Transverse colon (tissue), 4 donors: ENCODE results near the gene YLPM1. TPM values are rescaled to one million over a fixed set of nuclear protein-coding genes. Genes with fewer than 3 reads are reported as not detected.

ENCODE experiments used
- DNase-seq: peaks from one replicate; pipeline ENCODE4 v3.0.0-alpha.2; 2019
- H3K27ac ChIP-seq, 4 donors: fragments of 200-600 bp; sonication (generic); 2 replicates each; pipeline ENCODE4 v1.5.1; 2016 to 2018; ENCODE audit warnings: inconsistent platforms in 4 of 4
- H3K27me3 ChIP-seq: fragments of 200-600 bp; sonication (generic); 2 replicates; pipeline ENCODE4 v1.5.1; 2017; ENCODE audit warnings: inconsistent platforms
- H3K36me3 ChIP-seq, 4 donors: fragments of 200-600 bp; sonication (generic); 2 replicates each; pipeline ENCODE4 v1.5.1; 2017 to 2019; ENCODE audit warnings: inconsistent platforms in 4 of 4
- H3K4me1 ChIP-seq, 4 donors: fragments of 200-600 bp; sonication (generic); 2 replicates each; pipeline ENCODE4 v1.5.1; 2017 to 2020; ENCODE audit warnings: inconsistent platforms in 4 of 4
- H3K4me3 ChIP-seq, 4 donors: fragments of 200-600 bp; sonication (generic); 1 replicate in 1 of 4; 2 replicates in 3 of 4; pipeline versions ENCODE4 v1.5.1 to v1.6.1; 2017 to 2019; ENCODE audit warnings: inconsistent platforms in 4 of 4
- H3K9me3 ChIP-seq, 2 donors: fragments of 200-600 bp; sonication (generic); 2 replicates each; pipeline ENCODE4 v1.5.1; 2017 to 2019; ENCODE audit warnings: inconsistent platforms in 2 of 2
- EP300 ChIP-seq: sonication (generic); formaldehyde crosslinking; IDR thresholded peaks from one replicate; pipeline ENCODE4 v1.6.1; 2017; ENCODE audit warnings: antibody characterized with exemption, low read depth
- POLR2A ChIP-seq: fragments of 450-650 bp; IDR thresholded peaks from one replicate; pipeline ENCODE4 v1.6.1; 2016; ENCODE audit warnings: antibody characterized with exemption, mild to moderate bottlenecking, moderate library complexity
- POLR2AphosphoS5 ChIP-seq, 3 donors: sonication (generic); formaldehyde crosslinking; IDR thresholded peaks; one replicate each; pipeline ENCODE4 v1.6.1; 2016; ENCODE audit warnings: antibody characterized with exemption in 3 of 3
- WGBS, 2 donors: methylation state at CpG; one replicate each; pipeline ENCODE4 v1.1.5; 2018; ENCODE audit warnings: low coverage in 1 of 2; 5-methylcytosine and 5-hydroxymethylcytosine counted together
- in situ Hi-C, 4 donors: fragments of 200-750 bp; cut with MboI; loops; one replicate each; pipeline versions ENCODE4 v1.15.0 to v1.15.1; 2017; ENCODE audit warnings: low sequenced_read_pairs in 3 of 4, low pct_ligation_motif_present in 1 of 4, low pct_unique_long_range_greater_than_20kb in 1 of 4
- intact Hi-C: fragments of 100-400 bp; cut with DNase I; formaldehyde crosslinking; loops from one replicate; pipeline ENCODE4 v1.15.1; 2023; ENCODE audit warnings: low total_unique reads
- total RNA-seq, 4 donors: library from RNA; depleted of rRNA; stranded (reverse); fragments of >200 nt; gene quantifications; one replicate each; pipeline ENCODE4 v1.1.0, GENCODE V29; 2016
- TF ChIP-seq, protein P1 (sequence below), 5 experiments: fragments of 200-600 bp in 3 of 5; fragments of 450-650 bp in 2 of 5; sonication (generic) in 3 of 5; IDR thresholded peaks; 1 replicate in 2 of 5; 2 replicates in 3 of 5; pipeline ENCODE4 v1.5.1; 2016 to 2017; ENCODE audit warnings: antibody characterized with exemption in 5 of 5, inconsistent platforms in 3 of 5, mild to moderate bottlenecking in 2 of 5, moderate library complexity in 1 of 5

YLPM1 gene
- total RNA-seq, 4 donors from 2014 or later, result 26.1 to 62.4 (median 35.0) TPM

DNA sequence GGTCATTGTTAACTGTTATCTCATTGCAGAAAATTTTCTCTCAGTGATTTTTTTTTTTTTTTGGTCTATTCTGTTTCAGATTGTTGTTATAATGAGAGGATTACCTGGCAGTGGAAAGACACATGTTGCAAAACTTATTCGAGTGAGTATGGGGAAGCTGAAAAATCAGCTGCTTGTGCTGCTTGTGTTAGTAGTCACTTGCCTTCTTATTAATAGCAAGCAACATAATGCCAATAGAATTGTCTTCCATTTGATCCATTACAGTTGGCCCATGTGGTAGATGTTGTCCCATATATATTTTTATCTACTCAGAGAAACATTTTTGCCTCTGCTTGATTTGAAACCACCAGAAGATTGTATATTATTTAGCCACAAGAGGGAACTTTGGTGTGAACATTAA is 53.0 kb downstream of the YLPM1 start:
- DNase-seq, result no peak
- intact Hi-C loops, result no loop called here
- WGBS, 2 donors, result 88 to 100% methylated on average over 1 of the region's 1 CpG
- TF ChIP-seq, protein P1, sequence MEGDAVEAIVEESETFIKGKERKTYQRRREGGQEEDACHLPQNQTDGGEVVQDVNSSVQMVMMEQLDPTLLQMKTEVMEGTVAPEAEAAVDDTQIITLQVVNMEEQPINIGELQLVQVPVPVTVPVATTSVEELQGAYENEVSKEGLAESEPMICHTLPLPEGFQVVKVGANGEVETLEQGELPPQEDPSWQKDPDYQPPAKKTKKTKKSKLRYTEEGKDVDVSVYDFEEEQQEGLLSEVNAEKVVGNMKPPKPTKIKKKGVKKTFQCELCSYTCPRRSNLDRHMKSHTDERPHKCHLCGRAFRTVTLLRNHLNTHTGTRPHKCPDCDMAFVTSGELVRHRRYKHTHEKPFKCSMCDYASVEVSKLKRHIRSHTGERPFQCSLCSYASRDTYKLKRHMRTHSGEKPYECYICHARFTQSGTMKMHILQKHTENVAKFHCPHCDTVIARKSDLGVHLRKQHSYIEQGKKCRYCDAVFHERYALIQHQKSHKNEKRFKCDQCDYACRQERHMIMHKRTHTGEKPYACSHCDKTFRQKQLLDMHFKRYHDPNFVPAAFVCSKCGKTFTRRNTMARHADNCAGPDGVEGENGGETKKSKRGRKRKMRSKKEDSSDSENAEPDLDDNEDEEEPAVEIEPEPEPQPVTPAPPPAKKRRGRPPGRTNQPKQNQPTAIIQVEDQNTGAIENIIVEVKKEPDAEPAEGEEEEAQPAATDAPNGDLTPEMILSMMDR (IDR thresholded peaks at IDR 0.05), result no peak
- TF ChIP-seq EP300 (no peak), POLR2A (no peak), POLR2AphosphoS5 (IDR thresholded peaks at IDR 0.05) (no peak)
- no peaks in the 10 kb centered on the region for H3K9me3 ChIP-seq
- no peak overlapping the region for H3K4me3 ChIP-seq
- H3K4me1 ChIP-seq, result no peaks in the 10 kb centered on the region
- in situ Hi-C loops, result no loop called here
- H3K27ac ChIP-seq, result no peak overlapping the region
- no peaks in the 10 kb centered on the region for H3K27me3 ChIP-seq
- peaks cover 0 to 82% (median 35%) of the 10 kb centered on the region in 4 donors for H3K36me3 ChIP-seq

DNA sequence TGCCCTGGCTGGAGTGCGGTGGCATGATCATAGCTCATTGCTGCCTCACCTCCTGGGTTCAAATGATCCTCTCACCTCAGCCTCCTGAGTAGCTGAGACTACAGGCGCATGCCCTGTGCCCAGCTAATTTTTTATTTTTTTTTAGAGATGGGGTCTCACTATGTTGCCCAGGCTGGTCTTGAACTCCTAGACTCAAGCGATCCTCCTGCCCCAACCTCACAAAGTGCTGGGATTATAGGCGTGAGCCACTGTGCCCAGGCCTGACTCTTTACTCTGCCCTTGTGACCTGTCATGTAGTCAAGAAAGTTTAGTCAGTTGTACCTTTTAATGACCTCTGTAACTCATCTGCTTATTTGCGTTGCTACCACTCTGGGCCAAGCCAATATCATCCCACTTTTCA is 57.2 kb downstream of the YLPM1 start:
- in situ Hi-C loops, result no loop called here
- no peak overlapping the region for H3K27ac ChIP-seq
- intact Hi-C loops, result loop anchor here (10.0 kb wide), 1 partner anchor 765 kb away; no protein-coding TSS in a partner anchor
- peaks cover 0 to 60% (median 26%) of the 10 kb centered on the region in 4 donors for H3K36me3 ChIP-seq
- no peak for TF ChIP-seq EP300
- TF ChIP-seq POLR2A, result no peak
- TF ChIP-seq POLR2AphosphoS5 (IDR thresholded peaks at IDR 0.05), result no peak
- TF ChIP-seq, protein P1 (IDR thresholded peaks at IDR 0.05), result no peak
- 92 to 95% methylated on average over 4 to 5 of the region's 5 CpGs for whole genome bisulfite sequencing, 2 donors
- DNase-seq, result no peak
- no peak overlapping the region for H3K4me3 ChIP-seq
- no peaks in the 10 kb centered on the region for H3K9me3 ChIP-seq
- H3K27me3 ChIP-seq, result no peaks in the 10 kb centered on the region
- H3K4me1 ChIP-seq, result no peaks in the 10 kb centered on the region

DNA sequence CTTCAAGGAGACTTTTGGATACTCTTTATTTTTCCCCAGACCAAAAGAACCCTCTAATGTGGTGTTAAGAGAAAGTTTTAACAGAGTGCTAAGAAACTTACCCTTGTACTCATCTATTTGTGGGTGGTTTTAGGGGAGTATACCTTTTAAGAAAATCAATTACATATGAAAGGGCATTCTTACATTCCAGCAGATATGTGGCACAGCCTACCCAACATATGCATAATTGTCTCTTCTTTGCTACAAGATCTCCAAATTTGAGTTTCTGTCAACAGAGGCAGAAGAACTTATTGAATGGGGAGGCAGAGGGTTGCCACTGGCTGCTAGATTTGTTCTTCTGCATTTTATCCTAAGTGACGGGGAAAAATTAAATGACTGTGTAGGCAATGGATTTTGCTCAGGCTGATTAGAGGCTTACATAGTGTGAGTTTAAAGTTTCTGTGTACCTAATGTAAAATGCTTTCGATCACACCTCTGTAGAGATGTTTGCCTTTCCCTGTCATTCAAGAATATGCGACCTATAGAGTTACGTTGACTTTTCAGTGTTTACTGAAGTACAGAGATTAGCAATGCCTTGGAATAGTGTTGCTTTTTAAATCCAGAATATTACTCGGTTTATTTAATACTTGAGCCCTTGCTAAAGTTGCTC is 58.3 kb downstream of the YLPM1 start:
- TF ChIP-seq, protein P1 (IDR thresholded peaks at IDR 0.05), result no peak
- no peak for TF ChIP-seq EP300
- no peak for TF ChIP-seq POLR2AphosphoS5 (IDR thresholded peaks at IDR 0.05)
- no peak for TF ChIP-seq POLR2A
- peaks cover 0 to 58% (median 23%) of the 10 kb centered on the region in 4 donors for H3K36me3 ChIP-seq
- no peak overlapping the region for H3K27ac ChIP-seq

DNA sequence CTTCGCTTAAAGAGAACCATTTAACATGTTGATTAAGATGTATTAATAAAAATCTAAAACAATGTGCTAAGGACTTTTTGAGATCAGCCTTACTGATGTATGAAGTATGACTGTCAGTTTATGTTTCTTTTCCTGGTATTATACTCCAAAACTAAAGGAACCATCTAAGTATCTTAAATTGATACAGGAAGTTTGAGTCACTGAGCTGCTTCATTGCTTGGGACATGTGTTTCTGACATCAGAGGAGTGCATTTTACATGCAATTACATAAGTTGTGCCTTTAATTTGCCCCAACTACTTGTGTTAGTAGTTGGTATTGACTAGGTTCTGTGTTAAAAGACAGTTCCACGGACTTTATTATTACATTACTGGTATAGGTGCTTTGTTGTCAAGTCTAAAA is 61.9 kb downstream of the YLPM1 start:
- H3K9me3 ChIP-seq, result no peaks in the 10 kb centered on the region
- H3K4me1 ChIP-seq, result no peaks in the 10 kb centered on the region
- WGBS, 2 donors, result 79 to 92% methylated on average over 2 of the region's 2 CpGs
- peaks cover 0 to 31% (median 16%) of the 10 kb centered on the region in 4 donors for H3K36me3 ChIP-seq
- H3K4me3 ChIP-seq, result no peak overlapping the region
- intact Hi-C loops (loop anchor here (10.0 kb wide), 1 partner anchor 770 kb away; no protein-coding TSS in a partner anchor), in situ Hi-C loops (no loop called here)
- no peak for TF ChIP-seq POLR2A
- TF ChIP-seq EP300, result no peak
- no peak for TF ChIP-seq POLR2AphosphoS5 (IDR thresholded peaks at IDR 0.05)
- TF ChIP-seq, protein P1 (IDR thresholded peaks at IDR 0.05), result no peak
- DNase-seq, result no peak
- H3K27me3 ChIP-seq, result no peaks in the 10 kb centered on the region
- no peak overlapping the region for H3K27ac ChIP-seq

More for the DNA sequence above, 58.3 kb downstream of the YLPM1 start:
- no peak overlapping the region for H3K4me3 ChIP-seq
- intact Hi-C loops, result loop anchor here (10.0 kb wide), 1 partner anchor 767 kb away; no protein-coding TSS in a partner anchor
- no peaks in the 10 kb centered on the region for H3K4me1 ChIP-seq
- 59 to 73% methylated on average over 4 to 5 of the region's 5 CpGs for WGBS, 2 donors
- in situ Hi-C loops, result no loop called here
- H3K27me3 ChIP-seq, result no peaks in the 10 kb centered on the region
- DNase-seq, result no peak
- no peaks in the 10 kb centered on the region for H3K9me3 ChIP-seq
